Adrenal gland (tissue), 12 donors: ENCODE data around the gene SCAPER. TPM values are rescaled to one million over a fixed set of nuclear protein-coding genes. Genes with fewer than 3 reads are reported as not detected.

Experiments
- DNase-seq, 7 donors: peaks; one replicate each; pipeline ENCODE4 v3.0.0-alpha.2; 2019 to 2020
- H3K27ac ChIP-seq, 5 donors: fragments of 200-600 bp; sonication (generic) in 4 of 5; 1 replicate in 3 of 5; 2 replicates in 2 of 5; pipeline versions ENCODE4 v1.5.1 to v1.8.0; 2016 to 2020; ENCODE audit warnings: mild to moderate bottlenecking in 1 of 5
- H3K27me3 ChIP-seq: fragments of 200-600 bp; 2 replicates; pipeline ENCODE4 v1.8.0; 2021
- H3K36me3 ChIP-seq, 2 donors: fragments of 200-600 bp; replicated peaks in 1 of 2; 1 replicate in 1 of 2; 2 replicates in 1 of 2; pipeline versions ENCODE4 v1.5.1 to v1.8.0; 2018 to 2022
- H3K4me1 ChIP-seq, 2 donors: fragments of 200-600 bp; replicated peaks in 1 of 2; 1 replicate in 1 of 2; 2 replicates in 1 of 2; pipeline versions ENCODE4 v1.5.1 to v1.8.0; 2018 to 2021
- H3K4me3 ChIP-seq, 4 donors: fragments of 200-600 bp; sonication (generic) in 3 of 4; one replicate each; pipeline ENCODE4 v1.5.1; 2016 to 2018
- H3K9me3 ChIP-seq, 3 donors: fragments of 200-600 bp; sonication (generic) in 1 of 3; replicated peaks in 1 of 3; 1 replicate in 2 of 3; 2 replicates in 1 of 3; pipeline versions ENCODE4 v1.5.1 to v1.8.0; 2016 to 2021
- POLR2A ChIP-seq, 2 donors: fragments of 450-650 bp; IDR thresholded peaks; one replicate each; pipeline ENCODE4 v1.6.1; 2017; ENCODE audit warnings: antibody characterized with exemption in 2 of 2, mild to moderate bottlenecking in 2 of 2, moderate library complexity in 1 of 2
- WGBS, 4 donors: extraction: QIAGEN DNeasy Blood & Tissue Kit in 2 of 4; methylation state at CpG; one replicate each; pipeline versions ENCODE4 v1.1.5 to v1.1.7; 2013 to 2017; 5-methylcytosine and 5-hydroxymethylcytosine counted together
- intact Hi-C, 2 donors: fragments of 100-400 bp; cut with DNase I; formaldehyde crosslinking; loops; one replicate each; pipeline versions ENCODE4 v1.14.1 to v1.15.0; 2022 to 2023
- polyA plus RNA-seq, 3 donors: library from polyadenylated mRNA; stranded (reverse); fragments of 200-250 nt in 2 of 3; fragments of 350-450 nt in 1 of 3; fragmentation: Illumina TruSeq in 1 of 3; extraction: RNeasy Lipid Tissue Mini Kit (QIAGEN cat#74804) in 1 of 3; gene quantifications; one replicate each; pipeline ENCODE4 v1.2.3, GENCODE V29; 2013 to 2014
- total RNA-seq, 9 donors: library from RNA; depleted of rRNA in 4 of 9; stranded (reverse); fragments of >200 nt in 4 of 9; fragments of 120-200 nt in 1 of 9; fragmentation: NEBNext Ultra II Directional in 1 of 9; extraction: Animal tissue kit (Norgen Biotek cat#: 25700) in 1 of 9; gene quantifications; one replicate each; pipeline versions ENCODE4 v1.1.0 to v1.2.4, GENCODE V29; 2013 to 2023
- TF ChIP-seq, protein P1 (sequence below), 6 experiments: fragments of 450-650 bp in 4 of 6; fragments of 200-600 bp in 2 of 6; sonication (generic) in 1 of 6; IDR thresholded peaks; 1 replicate in 5 of 6; 2 replicates in 1 of 6; pipeline versions ENCODE4 v1.5.1 to v1.8.0; 2016 to 2021; ENCODE audit warnings: antibody characterized with exemption in 6 of 6, mild to moderate bottlenecking in 2 of 6, moderate library complexity in 1 of 6
- donor health status: healthy with polysubstance abuse.
- donor health status: Bipolar disorder and iron deficiency.
- donor health status: DM: yes; HTN: yes; CAD: no.
- donor health status: DM: no; HTN: no; CAD: no.
- donor health status: DM: no; HTN: no; CAD: no.
- donor health status: DM: yes; HTN: yes; CAD: no.

The SCAPER gene
- total and polyA plus RNA-seq, 12 donors = 3.9 to 95.3 (median 24.1) TPM

- Histone ChIP-seq H3K27me3 (no peaks in the 10 kb centered on the region), H3K27ac (no peak overlapping the region), H3K4me3 (no peak overlapping the region), H3K36me3 (no peaks in the 10 kb centered on the region), H3K4me1 (no peaks in the 10 kb centered on the region), H3K9me3 (no peaks in the 10 kb centered on the region)
- TF ChIP-seq POLR2A (IDR thresholded peaks at IDR 0.05) = no peak
- TF ChIP-seq, protein P1, sequence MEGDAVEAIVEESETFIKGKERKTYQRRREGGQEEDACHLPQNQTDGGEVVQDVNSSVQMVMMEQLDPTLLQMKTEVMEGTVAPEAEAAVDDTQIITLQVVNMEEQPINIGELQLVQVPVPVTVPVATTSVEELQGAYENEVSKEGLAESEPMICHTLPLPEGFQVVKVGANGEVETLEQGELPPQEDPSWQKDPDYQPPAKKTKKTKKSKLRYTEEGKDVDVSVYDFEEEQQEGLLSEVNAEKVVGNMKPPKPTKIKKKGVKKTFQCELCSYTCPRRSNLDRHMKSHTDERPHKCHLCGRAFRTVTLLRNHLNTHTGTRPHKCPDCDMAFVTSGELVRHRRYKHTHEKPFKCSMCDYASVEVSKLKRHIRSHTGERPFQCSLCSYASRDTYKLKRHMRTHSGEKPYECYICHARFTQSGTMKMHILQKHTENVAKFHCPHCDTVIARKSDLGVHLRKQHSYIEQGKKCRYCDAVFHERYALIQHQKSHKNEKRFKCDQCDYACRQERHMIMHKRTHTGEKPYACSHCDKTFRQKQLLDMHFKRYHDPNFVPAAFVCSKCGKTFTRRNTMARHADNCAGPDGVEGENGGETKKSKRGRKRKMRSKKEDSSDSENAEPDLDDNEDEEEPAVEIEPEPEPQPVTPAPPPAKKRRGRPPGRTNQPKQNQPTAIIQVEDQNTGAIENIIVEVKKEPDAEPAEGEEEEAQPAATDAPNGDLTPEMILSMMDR (IDR thresholded peaks at IDR 0.05) = no peak
- intact Hi-C loops = no loop called here
- DNase-seq = no peak
- WGBS, 4 donors = 70 to 87% (median 78%) methylated on average over 11 of the region's 11 CpGs
Measured at GRCh38 chr15:76368122-76368621, 537.0 kb downstream of the SCAPER start.

DNA sequence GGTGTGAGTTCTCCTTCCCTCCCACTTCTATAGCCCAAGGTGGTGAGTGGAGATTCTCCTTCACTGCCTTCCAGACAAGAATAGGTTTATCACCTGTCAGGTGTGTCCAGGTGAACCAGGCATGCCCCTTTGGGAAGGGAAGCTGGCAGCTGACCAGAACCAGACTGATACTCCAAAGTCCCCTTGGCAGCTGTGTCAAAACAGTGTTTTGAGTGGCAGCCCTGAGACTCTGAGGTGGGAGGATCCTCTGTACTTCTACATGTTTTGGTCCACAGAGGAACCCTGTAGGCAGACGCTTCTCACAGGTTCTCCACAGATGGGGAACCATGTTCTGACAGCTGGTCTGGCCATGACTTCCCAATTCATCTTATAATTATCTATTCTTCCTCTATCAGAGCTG is 538.4 kb downstream of the SCAPER start:
- no peak for DNase-seq
- H3K9me3 ChIP-seq = no peaks in the 10 kb centered on the region

GRCh38 chr15:76363251-76363650 is 541.9 kb downstream of the SCAPER start:
- intact Hi-C loops = no loop called here
- no peaks in the 10 kb centered on the region for H3K36me3 ChIP-seq
- TF ChIP-seq POLR2A (IDR thresholded peaks at IDR 0.05) = no peak
- TF ChIP-seq, protein P1 (IDR thresholded peaks at IDR 0.05) = no peak

More for the DNA sequence above, 538.4 kb downstream of the SCAPER start:
- Histone ChIP-seq H3K27me3 (no peaks in the 10 kb centered on the region), H3K27ac (no peak overlapping the region), H3K36me3 (no peaks in the 10 kb centered on the region), H3K4me1 (no peaks in the 10 kb centered on the region), H3K4me3 (no peak overlapping the region)
- 83 to 100% (median 93%) methylated on average over 1 of the region's 1 CpG for WGBS, 4 donors
- TF ChIP-seq POLR2A (IDR thresholded peaks at IDR 0.05) = no peak
- TF ChIP-seq, protein P1 (IDR thresholded peaks at IDR 0.05) = no peak
- intact Hi-C loops = no loop called here

GRCh38 chr15:76360416-76360815 is 544.7 kb downstream of the SCAPER start:
- H3K27ac ChIP-seq = no peak overlapping the region
- H3K27me3 ChIP-seq = no peaks in the 10 kb centered on the region
- H3K4me3 ChIP-seq = no peak overlapping the region
- intact Hi-C loops = no loop called here
- H3K9me3 ChIP-seq = no peaks in the 10 kb centered on the region
- no peaks in the 10 kb centered on the region for H3K4me1 ChIP-seq
- WGBS, 4 donors = 92 to 98% (median 95%) methylated on average over 3 of the region's 3 CpGs
- H3K36me3 ChIP-seq = no peaks in the 10 kb centered on the region
- DNase-seq = no peak
- TF ChIP-seq, protein P1 (IDR thresholded peaks at IDR 0.05) = no peak
- TF ChIP-seq POLR2A (IDR thresholded peaks at IDR 0.05) = no peak

More at GRCh38 chr15:76363251-76363650, 541.9 kb downstream of the SCAPER start:
- no peak for DNase-seq
- 89 to 96% (median 91%) methylated on average over 2 of the region's 2 CpGs for WGBS, 4 donors
- no peaks in the 10 kb centered on the region for H3K9me3 ChIP-seq
- H3K4me1 ChIP-seq = no peaks in the 10 kb centered on the region
- no peak overlapping the region for H3K27ac ChIP-seq
- no peaks in the 10 kb centered on the region for H3K27me3 ChIP-seq
- no peak overlapping the region for H3K4me3 ChIP-seq
